Activated CD4-positive, alpha-beta memory T cell treated with anti-CD3 and anti-CD28 coated beads for 36 hours (primary cell): ENCODE data around the gene SNRNP27. TPM values are rescaled to one million over a fixed set of nuclear protein-coding genes. Genes with fewer than 3 reads are reported as not detected.
"Not testable (repeated sequence)": the region's sequence is repeated elsewhere in the genome, so short reads cannot be mapped to it uniquely, and the experiment has no call there.

ENCODE experiments used
- CTCF ChIA-PET: fragments of 350-600 bp; sonication (Branson Sonifier 250); formaldehyde crosslinking; loops from one replicate; lab custom pipeline; 2021; ENCODE audit warnings: antibody characterized with exemption, inconsistent platforms; lab: Charles Lee
- POLR2A ChIA-PET: fragments of 350-600 bp; sonication (Branson Sonifier 250); formaldehyde crosslinking; loops from one replicate; lab custom pipeline; 2021; ENCODE audit warnings: antibody characterized with exemption; lab: Charles Lee
- DNase-seq: peaks from one replicate; pipeline ENCODE4 v3.0.0-alpha.2; 2020
- H3K27ac Mint-ChIP-seq: one replicate; pipeline ENCODE4 v1.8.0; 2021; ENCODE audit warnings: mixed read lengths
- H3K27me3 Mint-ChIP-seq: one replicate; pipeline ENCODE4 v1.8.0; 2021; ENCODE audit warnings: mixed read lengths
- H3K36me3 Mint-ChIP-seq: one replicate; pipeline ENCODE4 v1.8.0; 2021; ENCODE audit warnings: mixed read lengths
- H3K4me1 Mint-ChIP-seq: one replicate; pipeline ENCODE4 v1.8.0; 2021; ENCODE audit warnings: low read depth, mixed read lengths
- H3K4me3 Mint-ChIP-seq: one replicate; pipeline ENCODE4 v1.8.0; 2021; ENCODE audit warnings: mild to moderate bottlenecking, mixed read lengths
- H3K9me3 Mint-ChIP-seq: one replicate; pipeline ENCODE4 v1.8.0; 2021; ENCODE audit warnings: mixed read lengths
- intact Hi-C: fragments of 100-400 bp; cut with micrococcal nuclease; formaldehyde crosslinking; loops from one replicate; pipeline ENCODE4 v1.15.1; 2023
- total RNA-seq, 2 experiments: library from RNA; stranded (reverse); gene quantifications; one replicate each; pipeline ENCODE4 v1.2.3, GENCODE V29; 2021

The SNRNP27 gene
- total RNA-seq, 2 experiments from 2014 or later = 67.5 to 70.4 TPM

DNA sequence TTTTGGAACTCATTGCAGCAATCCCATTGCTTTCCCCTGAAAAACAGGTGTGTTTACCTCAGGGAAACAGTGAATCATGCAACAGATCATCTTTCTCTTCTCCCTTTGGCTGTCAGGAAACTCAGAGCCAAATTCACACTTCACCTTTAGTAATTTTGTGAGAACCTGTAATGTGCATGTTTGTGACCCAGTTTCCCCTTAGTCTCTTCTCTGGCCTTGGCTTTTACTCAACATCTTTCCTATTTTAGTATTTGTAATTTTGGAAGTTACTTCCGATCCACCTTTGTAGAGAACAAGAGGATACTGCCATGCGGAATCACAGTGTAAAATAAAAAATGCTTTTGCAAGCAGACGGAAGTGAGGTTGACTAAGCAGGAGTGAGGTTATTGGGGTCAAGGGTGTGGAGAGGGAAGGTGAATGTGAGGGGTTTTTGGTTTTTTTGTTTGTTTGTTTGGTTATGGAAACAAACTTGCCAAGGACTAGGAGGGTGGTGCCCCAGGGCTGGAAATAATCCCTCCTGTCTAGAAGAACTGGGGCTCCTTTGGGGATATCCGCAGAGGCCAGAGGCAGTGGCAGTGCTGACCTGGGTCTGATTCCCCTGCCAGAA lies 53.7 kb downstream of the SNRNP27 start:
- no peaks in the 10 kb centered on the region for H3K9me3 Mint-ChIP-seq
- peak overlapping the region; percentile 85 for H3K27ac Mint-ChIP-seq
- no peaks in the 10 kb centered on the region for H3K27me3 Mint-ChIP-seq
- peaks cover 36% of the 10 kb centered on the region for H3K4me1 Mint-ChIP-seq
- intact Hi-C loops = loop anchor here (2.0 kb wide), 1 partner anchor 33 kb away; the partner anchor contains the start of gene MXD1
- H3K36me3 Mint-ChIP-seq = peaks cover 3% of the 10 kb centered on the region
- ChIA-PET CTCF (no interaction called here), POLR2A (interaction anchor here (1.0 to 1.8 kb wide), 5 partner anchors 14 to 244 kb away, joined by 3 to 10 read pairs (median 4); partner anchors contain the start of genes C2orf42 and MXD1)
- H3K4me3 Mint-ChIP-seq = no peak overlapping the region
- no peak for DNase-seq

DNA sequence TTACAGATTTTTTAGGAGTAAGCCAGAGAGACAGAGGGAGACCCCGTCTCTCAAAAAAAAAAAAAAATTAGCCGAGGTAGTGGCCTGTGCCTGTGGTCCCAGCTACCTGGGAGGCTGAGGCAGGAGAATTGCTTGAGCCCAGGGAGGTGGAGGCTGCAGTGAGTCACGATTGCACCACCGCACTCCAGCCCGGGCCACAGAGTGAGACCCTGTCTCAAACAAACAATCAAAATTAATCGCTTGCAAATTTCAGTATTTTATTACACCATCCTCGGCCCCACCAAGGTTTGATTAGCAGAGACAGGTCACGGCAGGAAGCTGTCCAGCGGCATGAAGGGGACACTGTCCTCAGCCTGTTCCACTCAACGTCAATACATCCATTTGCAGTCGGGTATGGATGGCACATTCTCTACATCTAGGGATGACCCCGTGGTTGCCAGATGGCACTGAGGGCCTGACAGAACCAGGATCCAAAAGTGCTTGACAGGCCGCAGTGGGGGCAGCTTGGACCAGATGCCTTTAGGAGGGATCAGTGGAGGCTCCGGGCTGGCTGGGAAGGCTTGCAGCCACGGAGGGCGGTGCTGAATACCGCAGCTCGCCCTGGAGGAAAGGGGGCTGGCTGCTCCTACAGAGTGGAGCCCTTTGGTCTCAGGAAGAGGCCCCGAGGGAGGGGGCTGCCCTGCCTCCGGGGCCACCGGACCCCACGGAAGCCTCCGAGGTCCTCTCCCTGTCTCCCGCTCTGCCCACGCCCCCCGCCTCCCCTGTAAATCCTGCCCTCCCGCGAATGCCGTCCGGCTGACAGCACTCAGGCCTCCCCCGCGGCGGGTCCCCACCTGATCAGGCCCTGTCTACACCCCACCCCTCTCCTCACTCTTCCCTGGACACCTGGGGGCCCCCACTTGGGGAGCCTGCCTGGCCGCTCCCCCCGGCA lies 54.5 kb downstream of the SNRNP27 start:
- DNase-seq = no peak
- Mint-ChIP-seq H3K9me3 (no peaks in the 10 kb centered on the region), H3K4me1 (peaks cover 31% of the 10 kb centered on the region), H3K4me3 (no peak overlapping the region), H3K36me3 (peaks cover under 1% of the 10 kb centered on the region), H3K27me3 (no peaks in the 10 kb centered on the region), H3K27ac (no peak overlapping the region)
- ChIA-PET POLR2A (no interaction called here), CTCF (no interaction called here)
- intact Hi-C loops = no loop called here

DNA sequence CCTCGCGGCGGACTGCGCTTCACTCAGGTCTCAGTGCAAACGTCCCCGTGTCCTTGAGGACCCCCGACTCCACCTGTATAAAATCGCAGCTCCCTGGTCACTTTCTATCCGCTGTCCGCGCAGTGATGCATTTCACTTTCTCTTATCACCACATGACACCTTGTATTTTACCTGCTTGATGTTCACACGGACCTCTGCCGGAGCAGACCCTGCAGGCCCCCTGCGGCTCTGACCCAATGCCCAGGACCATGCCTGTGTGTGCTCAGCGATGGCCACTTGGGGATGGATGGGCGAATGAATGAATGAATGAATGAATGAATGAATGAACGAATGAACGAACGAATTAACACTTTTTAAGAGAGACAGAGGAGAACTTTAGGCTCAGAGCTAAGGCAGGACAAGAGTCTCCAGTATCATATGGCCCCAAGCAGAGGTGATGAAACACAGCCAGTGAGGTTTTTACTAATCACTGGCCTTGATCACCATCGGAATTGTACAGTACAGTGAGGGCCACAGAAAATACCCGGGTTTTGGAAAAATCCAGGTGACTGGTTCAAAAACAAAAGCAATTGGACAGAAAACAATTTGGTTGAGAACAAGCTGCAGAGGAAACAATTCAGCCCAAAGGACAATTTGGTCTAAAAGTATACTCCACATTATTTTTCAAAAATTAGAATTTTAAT lies 55.3 kb downstream of the SNRNP27 start:
- CTCF ChIA-PET = no interaction called here
- Mint-ChIP-seq H3K27ac (no peak overlapping the region), H3K27me3 (no peaks in the 10 kb centered on the region), H3K4me3 (no peak overlapping the region), H3K9me3 (no peaks in the 10 kb centered on the region), H3K36me3 (no peaks in the 10 kb centered on the region), H3K4me1 (peaks cover 28% of the 10 kb centered on the region)
- DNase-seq = no peak
- POLR2A ChIA-PET = no interaction called here
- intact Hi-C loops = no loop called here

DNA sequence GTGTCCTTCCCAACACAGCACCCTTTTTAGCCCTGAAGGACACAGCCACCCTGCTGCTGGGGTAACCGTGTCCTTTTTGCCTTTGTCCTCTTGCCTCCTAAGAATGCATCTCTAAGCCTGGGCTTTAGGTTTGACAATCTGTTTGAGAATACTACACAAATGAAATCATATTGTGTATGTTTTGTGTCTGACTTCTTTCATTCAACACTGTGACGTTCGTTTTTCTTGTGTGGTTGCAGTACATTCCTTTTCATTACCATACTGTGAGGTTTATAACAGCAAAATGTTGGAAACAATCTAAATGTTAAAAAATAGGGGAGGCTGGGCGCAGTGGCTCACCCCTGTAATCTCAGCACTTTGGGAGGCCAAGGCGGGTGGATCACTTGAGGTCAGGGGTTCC lies 56.5 kb downstream of the SNRNP27 start:
- H3K4me1 Mint-ChIP-seq = peaks cover 26% of the 10 kb centered on the region
- intact Hi-C loops = no loop called here
- H3K36me3 Mint-ChIP-seq = no peaks in the 10 kb centered on the region
- no peaks in the 10 kb centered on the region for H3K27me3 Mint-ChIP-seq
- ChIA-PET CTCF (interaction anchor here (0.6 kb wide), 1 partner anchor 19 kb away, joined by 3 read pairs; no protein-coding TSS in a partner anchor), POLR2A (no interaction called here)
- H3K27ac Mint-ChIP-seq = no peak overlapping the region
- no peak overlapping the region for H3K4me3 Mint-ChIP-seq
- no peaks in the 10 kb centered on the region for H3K9me3 Mint-ChIP-seq
- DNase-seq = no peak

DNA sequence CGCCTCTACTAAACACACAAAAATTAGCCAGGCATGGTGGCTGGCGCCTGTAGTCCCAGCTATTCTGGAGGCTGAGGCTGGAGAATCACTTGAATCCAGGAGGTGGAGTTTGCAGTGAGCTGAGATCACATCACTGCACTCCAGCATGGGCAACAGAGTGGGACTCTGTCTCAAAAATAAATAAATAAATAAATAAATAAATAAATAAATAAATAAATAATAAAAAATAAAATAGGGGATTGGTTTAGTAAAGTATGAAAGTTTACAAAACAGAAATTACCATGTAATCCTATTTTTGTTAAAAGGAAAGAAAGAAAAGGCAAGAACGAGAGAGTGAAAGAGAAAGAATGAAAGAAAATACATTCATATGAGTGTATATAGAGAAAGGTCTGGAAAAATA lies 56.9 kb downstream of the SNRNP27 start:
- intact Hi-C loops, H3K9me3 Mint-ChIP-seq, H3K4me3 Mint-ChIP-seq, H3K27ac Mint-ChIP-seq, DNase-seq, POLR2A ChIA-PET, H3K36me3 Mint-ChIP-seq, H3K27me3 Mint-ChIP-seq: not testable (repeated sequence)
- CTCF ChIA-PET = interaction anchor here (0.6 kb wide), 1 partner anchor 20 kb away, joined by 3 read pairs; no protein-coding TSS in a partner anchor
- peaks cover 22% of the 10 kb centered on the region for H3K4me1 Mint-ChIP-seq

DNA sequence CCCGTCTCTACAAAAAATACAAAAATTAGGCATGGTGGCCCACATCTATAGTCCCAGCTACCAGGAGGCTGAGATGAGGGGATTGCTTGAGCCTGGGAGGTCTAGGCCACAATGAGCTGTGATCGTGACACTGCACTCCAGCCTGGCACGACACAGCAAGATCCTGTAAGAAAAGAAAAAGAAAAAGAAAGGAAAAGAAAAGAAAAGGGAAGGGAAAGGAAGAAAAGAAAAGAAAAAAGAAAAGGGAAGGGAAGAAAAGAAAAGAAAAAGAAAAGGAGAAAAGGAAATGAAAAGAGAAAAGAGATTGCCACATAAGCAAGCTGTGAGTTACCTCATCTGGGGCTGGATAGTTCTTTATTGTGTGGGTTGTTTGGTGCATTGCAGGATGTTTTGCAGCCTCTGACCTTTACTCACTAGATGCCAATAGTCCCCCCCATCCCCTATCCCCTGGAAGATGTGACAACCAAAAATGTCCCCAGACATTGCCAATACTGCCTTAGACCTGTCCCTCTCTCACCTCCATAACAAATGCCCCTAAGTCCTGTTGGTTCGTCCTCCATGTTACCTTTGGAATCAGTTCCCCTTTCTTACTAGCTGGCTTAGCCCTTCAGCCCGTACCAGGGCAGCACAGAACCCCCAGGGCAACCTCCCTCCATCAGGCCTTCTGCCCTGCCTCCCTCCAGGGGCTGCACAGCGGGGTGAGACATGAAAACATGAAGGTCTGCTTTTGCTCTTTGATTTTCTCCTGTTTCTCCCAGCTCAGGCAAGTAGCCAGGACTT lies 58.8 kb downstream of the SNRNP27 start:
- Mint-ChIP-seq H3K27ac (no peak overlapping the region), H3K36me3 (no peaks in the 10 kb centered on the region), H3K27me3 (no peaks in the 10 kb centered on the region), H3K9me3 (no peaks in the 10 kb centered on the region), H3K4me1 (peaks cover 3% of the 10 kb centered on the region), H3K4me3 (no peak overlapping the region)
- intact Hi-C loops = no loop called here
- ChIA-PET POLR2A (no interaction called here), CTCF (no interaction called here)
- no peak for DNase-seq

DNA sequence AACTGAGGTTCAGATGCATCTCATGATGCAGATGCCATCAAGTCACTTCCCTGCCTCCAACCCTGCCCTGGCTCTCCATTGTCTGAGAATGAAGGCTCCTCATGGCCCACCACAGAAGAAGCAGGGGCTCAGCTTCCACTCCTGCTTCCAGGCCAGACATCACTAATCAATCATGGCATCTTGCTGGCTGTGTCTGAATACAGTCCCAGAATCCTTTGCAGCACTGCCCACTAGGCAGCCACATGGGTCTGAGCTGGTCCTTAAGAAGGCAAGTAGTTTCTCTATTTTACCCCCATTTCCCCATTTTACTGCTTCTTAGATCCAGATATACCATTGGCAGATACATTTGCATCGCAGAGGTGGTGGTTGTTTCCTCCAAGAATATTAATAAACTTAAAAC lies 60.3 kb downstream of the SNRNP27 start:
- Mint-ChIP-seq H3K27ac (no peak overlapping the region), H3K4me1 (no peaks in the 10 kb centered on the region), H3K4me3 (no peak overlapping the region), H3K9me3 (no peaks in the 10 kb centered on the region), H3K27me3 (no peaks in the 10 kb centered on the region), H3K36me3 (no peaks in the 10 kb centered on the region)
- ChIA-PET POLR2A (no interaction called here), CTCF (no interaction called here)
- intact Hi-C loops = no loop called here
- DNase-seq = no peak

Other genes with a start within 250 kb of the SNRNP27 start
- 10 to 100 TPM; 41.3 to 43.2 TPM for gene ANXA4, start 151.8 kb upstream of the SNRNP27 start, total RNA-seq
- 10 to 100 TPM; 20.6 to 22.1 TPM for gene GMCL1, start 64.3 kb upstream of the SNRNP27 start, total RNA-seq
- 10 to 100 TPM; 14.1 to 15.9 TPM for gene MXD1, start 21.2 kb downstream of the SNRNP27 start, total RNA-seq
- gene ASPRV1, start 67.7 kb downstream of the SNRNP27 start, total RNA-seq = under 1 TPM; 0.63 to 0.71 TPM
- gene PCBP1, start 193.5 kb downstream of the SNRNP27 start, total RNA-seq = 100 to 1,000 TPM; 444 to 449 TPM